Measurements from ENCODE around the gene TNNI3K.

Gene TNNI3K

GRCh38 chr1:74286414-74286813 is 51.2 kb downstream of the TNNI3K start:
- in situ Hi-C loops (cut with MboI; ENCODE audit: low sequenced_read_pairs) = no loop called here

- in situ Hi-C loops (cut with MboI; ENCODE audit: low sequenced_read_pairs) = no loop called here
These were observed 79.3 kb downstream of the TNNI3K start for GRCh38 chr1:74314438-74314837.

GRCh38 chr1:74316302-74316701 is 81.1 kb downstream of the TNNI3K start:
- in situ Hi-C loops (cut with MboI; ENCODE audit: low sequenced_read_pairs) = no loop called here

- in situ Hi-C loops (cut with MboI; ENCODE audit: low sequenced_read_pairs) = no loop called here
These were observed 82.5 kb downstream of the TNNI3K start for GRCh38 chr1:74317663-74318062.

GRCh38 chr1:74323937-74324473 is 88.8 kb downstream of the TNNI3K start:
- in situ Hi-C loops (cut with MboI; ENCODE audit: low sequenced_read_pairs) = no loop called here

GRCh38 chr1:74324684-74325448 is 89.7 kb downstream of the TNNI3K start:
- in situ Hi-C loops (cut with MboI; ENCODE audit: low sequenced_read_pairs) = no loop called here

GRCh38 chr1:74328851-74329250 is 93.7 kb downstream of the TNNI3K start:
- in situ Hi-C loops (cut with MboI; ENCODE audit: low sequenced_read_pairs) = no loop called here

GRCh38 chr1:74333244-74333643 is 98.1 kb downstream of the TNNI3K start:
- in situ Hi-C loops (cut with MboI; ENCODE audit: low sequenced_read_pairs) = no loop called here

GRCh38 chr1:74334147-74334546 is 99.0 kb downstream of the TNNI3K start:
- in situ Hi-C loops (cut with MboI; ENCODE audit: low sequenced_read_pairs) = no loop called here

- in situ Hi-C loops (cut with MboI; ENCODE audit: low sequenced_read_pairs) = no loop called here
These were observed 105.5 kb downstream of the TNNI3K start for GRCh38 chr1:74340656-74341055.

GRCh38 chr1:74341702-74342339 is 106.6 kb downstream of the TNNI3K start:
- in situ Hi-C loops (cut with MboI; ENCODE audit: low sequenced_read_pairs) = no loop called here

- in situ Hi-C loops (cut with MboI; ENCODE audit: low sequenced_read_pairs) = no loop called here
These were observed 108.0 kb downstream of the TNNI3K start for GRCh38 chr1:74343216-74343615.

- in situ Hi-C loops (cut with MboI; ENCODE audit: low sequenced_read_pairs) = no loop called here
These were observed 109.2 kb downstream of the TNNI3K start for GRCh38 chr1:74344387-74344786.

GRCh38 chr1:74356493-74356892 is 121.3 kb downstream of the TNNI3K start:
- in situ Hi-C loops (cut with MboI; ENCODE audit: low sequenced_read_pairs) = no loop called here

- in situ Hi-C loops (cut with MboI; ENCODE audit: low sequenced_read_pairs) = no loop called here
These were observed 122.0 kb downstream of the TNNI3K start for GRCh38 chr1:74357150-74357549.

GRCh38 chr1:74357756-74358155 is 122.6 kb downstream of the TNNI3K start:
- in situ Hi-C loops (cut with MboI; ENCODE audit: low sequenced_read_pairs) = no loop called here

- in situ Hi-C loops (cut with MboI; ENCODE audit: low sequenced_read_pairs) = no loop called here
These were observed 127.5 kb downstream of the TNNI3K start for GRCh38 chr1:74362691-74363090.

- in situ Hi-C loops (cut with MboI; ENCODE audit: low sequenced_read_pairs) = no loop called here
These were observed 128.0 kb downstream of the TNNI3K start for GRCh38 chr1:74363220-74363619.

GRCh38 chr1:74367175-74367813 is 132.1 kb downstream of the TNNI3K start:
- in situ Hi-C loops (cut with MboI; ENCODE audit: low sequenced_read_pairs) = no loop called here

- in situ Hi-C loops (cut with MboI; ENCODE audit: low sequenced_read_pairs) = no loop called here
These were observed 133.1 kb downstream of the TNNI3K start for GRCh38 chr1:74368335-74368734.

GRCh38 chr1:74375376-74375775 is 140.2 kb downstream of the TNNI3K start:
- in situ Hi-C loops (cut with MboI; ENCODE audit: low sequenced_read_pairs) = no loop called here

GRCh38 chr1:74380252-74380651 is 145.1 kb downstream of the TNNI3K start:
- in situ Hi-C loops (cut with MboI; ENCODE audit: low sequenced_read_pairs) = no loop called here
